ENCODE results near the gene HSPB6. TPM values are rescaled to one million over a fixed set of nuclear protein-coding genes. Genes with fewer than 3 reads are reported as not detected.

HSPB6 gene
- polyA plus RNA-seq, 1 donor (not counting 4 experiments of a cell fraction or from before 2014, with no cell fraction given), result not detected

DNA sequence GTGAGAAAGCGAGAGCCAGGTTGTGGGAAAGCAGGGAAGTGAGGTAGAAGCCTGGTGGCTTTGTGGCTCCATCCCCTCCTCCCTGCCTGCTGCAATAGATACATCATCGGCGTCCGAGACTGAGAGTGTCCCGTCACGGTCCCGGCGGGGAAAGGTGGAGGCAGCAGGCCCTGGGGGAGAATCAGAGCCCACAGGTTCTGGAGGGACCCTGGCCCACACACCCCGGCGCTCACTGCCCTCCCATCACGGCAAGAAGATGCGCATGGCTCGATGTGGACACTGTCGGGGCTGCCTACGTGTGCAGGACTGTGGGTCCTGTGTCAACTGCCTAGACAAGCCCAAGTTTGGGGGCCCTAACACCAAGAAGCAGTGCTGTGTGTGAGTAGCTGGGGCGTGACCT lies 33.9 kb downstream of the HSPB6 start:
- Histone ChIP-seq H3K79me2 (ENCODE audit: control insufficient read depth, insufficient read depth, low read length) (peaks cover 47% of the 10 kb centered on the region), H3K4me3 (ENCODE audit: control insufficient read depth in 2 of 3, extremely low read depth in 1 of 3, insufficient read depth in 2 of 3, low read depth in 1 of 3, low read length in 3 of 3) (no peak overlapping the region), H3K27ac (ENCODE audit: control insufficient read depth, insufficient read depth, low read length) (no peak overlapping the region), H4K20me1 (ENCODE audit: control insufficient read depth, extremely low read depth, insufficient read depth, low read length) (peaks cover 4% of the 10 kb centered on the region), H3K9ac (ENCODE audit: control insufficient read depth, extremely low read depth, insufficient read depth, low read length) (no peak overlapping the region), H3K4me2 (ENCODE audit: control insufficient read depth, extremely low read depth, insufficient read depth, low read depth, low read length) (no peak overlapping the region), H3K27me3 (ENCODE audit: control insufficient read depth, extremely low read depth, insufficient read depth, low read length) (no peaks in the 10 kb centered on the region), H3K36me3 (ENCODE audit: control insufficient read depth in 2 of 2, extremely low read depth in 1 of 2, insufficient read depth in 2 of 2, low read length in 2 of 2) (peaks cover 49 to 50% of the 10 kb centered on the region in 2 experiments), H3K9me3 (ENCODE audit: control insufficient read depth, low read depth, low read length) (no peaks in the 10 kb centered on the region), H3K9me1 (ENCODE audit: control insufficient read depth, extremely low read depth, insufficient read depth, low read length) (no peaks in the 10 kb centered on the region), H2AFZ (ENCODE audit: control insufficient read depth, low read length) (no peak overlapping the region), H3K4me1 (ENCODE audit: control insufficient read depth, extremely low read depth, insufficient read depth, low read length) (peaks cover 8% of the 10 kb centered on the region)
- DNase-seq (ENCODE audit: low read depth, low spot score) (no peak), FAIRE-seq (no peak)
- no peak for TF ChIP-seq EZH2 (IDR thresholded peaks at IDR 0.05; ENCODE audit: low read length)
- TF ChIP-seq, protein P1, sequence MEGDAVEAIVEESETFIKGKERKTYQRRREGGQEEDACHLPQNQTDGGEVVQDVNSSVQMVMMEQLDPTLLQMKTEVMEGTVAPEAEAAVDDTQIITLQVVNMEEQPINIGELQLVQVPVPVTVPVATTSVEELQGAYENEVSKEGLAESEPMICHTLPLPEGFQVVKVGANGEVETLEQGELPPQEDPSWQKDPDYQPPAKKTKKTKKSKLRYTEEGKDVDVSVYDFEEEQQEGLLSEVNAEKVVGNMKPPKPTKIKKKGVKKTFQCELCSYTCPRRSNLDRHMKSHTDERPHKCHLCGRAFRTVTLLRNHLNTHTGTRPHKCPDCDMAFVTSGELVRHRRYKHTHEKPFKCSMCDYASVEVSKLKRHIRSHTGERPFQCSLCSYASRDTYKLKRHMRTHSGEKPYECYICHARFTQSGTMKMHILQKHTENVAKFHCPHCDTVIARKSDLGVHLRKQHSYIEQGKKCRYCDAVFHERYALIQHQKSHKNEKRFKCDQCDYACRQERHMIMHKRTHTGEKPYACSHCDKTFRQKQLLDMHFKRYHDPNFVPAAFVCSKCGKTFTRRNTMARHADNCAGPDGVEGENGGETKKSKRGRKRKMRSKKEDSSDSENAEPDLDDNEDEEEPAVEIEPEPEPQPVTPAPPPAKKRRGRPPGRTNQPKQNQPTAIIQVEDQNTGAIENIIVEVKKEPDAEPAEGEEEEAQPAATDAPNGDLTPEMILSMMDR (optimal IDR thresholded peaks at IDR 0.05 in 1 of 3, IDR thresholded peaks at IDR 0.05 in 1 of 3, conservative IDR thresholded peaks at IDR 0.05 in 1 of 3; ENCODE audit: extremely low read depth in 1 of 3, insufficient read depth in 2 of 3, low read length in 3 of 3), result no peak
- dilution Hi-C loops (cut with MboI; ENCODE audit: extremely low pct_ligation_motif_present, low sequenced_read_pairs), result no loop called here

DNA sequence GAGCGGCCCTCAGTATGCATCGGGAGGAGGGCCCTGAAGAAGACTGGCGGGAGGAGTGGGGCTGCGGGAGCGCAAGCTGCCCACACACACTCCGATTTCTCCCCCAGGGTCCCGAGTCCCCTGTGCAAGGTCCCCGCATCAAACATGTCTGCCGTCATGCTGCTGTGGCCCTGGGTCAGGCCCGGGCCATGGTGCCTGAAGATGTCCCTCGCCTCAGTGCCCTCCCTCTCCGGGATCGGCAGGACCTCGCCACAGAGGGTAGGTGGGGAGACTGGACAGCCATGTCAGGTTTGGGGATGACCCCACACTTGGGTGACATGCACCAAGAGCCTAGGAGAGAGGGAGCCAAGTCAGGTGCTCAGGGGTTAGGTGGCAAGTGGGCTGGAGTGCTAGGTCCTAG lies 34.4 kb downstream of the HSPB6 start:
- H3K27me3 ChIP-seq (ENCODE audit: control insufficient read depth, extremely low read depth, insufficient read depth, low read length), result no peaks in the 10 kb centered on the region
- dilution Hi-C loops (cut with MboI; ENCODE audit: extremely low pct_ligation_motif_present, low sequenced_read_pairs), result no loop called here
- H3K9ac ChIP-seq (ENCODE audit: control insufficient read depth, extremely low read depth, insufficient read depth, low read length), result no peak overlapping the region
- DNase-seq (ENCODE audit: low read depth, low spot score) (no peak), FAIRE-seq (no peak)
- H3K36me3 ChIP-seq (ENCODE audit: control insufficient read depth in 2 of 2, extremely low read depth in 1 of 2, insufficient read depth in 2 of 2, low read length in 2 of 2), result peaks cover 46 to 49% of the 10 kb centered on the region in 2 experiments
- no peak overlapping the region for H3K4me2 ChIP-seq (ENCODE audit: control insufficient read depth, extremely low read depth, insufficient read depth, low read depth, low read length)
- peaks cover 4% of the 10 kb centered on the region for H4K20me1 ChIP-seq (ENCODE audit: control insufficient read depth, extremely low read depth, insufficient read depth, low read length)
- peaks cover 47% of the 10 kb centered on the region for H3K79me2 ChIP-seq (ENCODE audit: control insufficient read depth, insufficient read depth, low read length)
- no peak overlapping the region for H2AFZ ChIP-seq (ENCODE audit: control insufficient read depth, low read length)
- no peaks in the 10 kb centered on the region for H3K9me1 ChIP-seq (ENCODE audit: control insufficient read depth, extremely low read depth, insufficient read depth, low read length)
- H3K4me3 ChIP-seq (ENCODE audit: control insufficient read depth in 2 of 3, extremely low read depth in 1 of 3, insufficient read depth in 2 of 3, low read depth in 1 of 3, low read length in 3 of 3), result no peak overlapping the region
- TF ChIP-seq EZH2 (IDR thresholded peaks at IDR 0.05; ENCODE audit: low read length), result no peak
- TF ChIP-seq, protein P1 (optimal IDR thresholded peaks at IDR 0.05 in 1 of 3, IDR thresholded peaks at IDR 0.05 in 1 of 3, conservative IDR thresholded peaks at IDR 0.05 in 1 of 3; ENCODE audit: extremely low read depth in 1 of 3, insufficient read depth in 2 of 3, low read length in 3 of 3), result no peak
- no peaks in the 10 kb centered on the region for H3K9me3 ChIP-seq (ENCODE audit: control insufficient read depth, low read depth, low read length)
- no peak overlapping the region for H3K27ac ChIP-seq (ENCODE audit: control insufficient read depth, insufficient read depth, low read length)
- H3K4me1 ChIP-seq (ENCODE audit: control insufficient read depth, extremely low read depth, insufficient read depth, low read length), result peaks cover 8% of the 10 kb centered on the region
